ENCODE data around the gene CHCT1.
"Not testable (repeated sequence)": the region's sequence is repeated elsewhere in the genome, so short reads cannot be mapped to it uniquely, and the experiment has no call there.

The CHCT1 gene
- 0.06 to 0.75 (median 0.28) reads per million in 18 experiments for total RNA-seq

DNA sequence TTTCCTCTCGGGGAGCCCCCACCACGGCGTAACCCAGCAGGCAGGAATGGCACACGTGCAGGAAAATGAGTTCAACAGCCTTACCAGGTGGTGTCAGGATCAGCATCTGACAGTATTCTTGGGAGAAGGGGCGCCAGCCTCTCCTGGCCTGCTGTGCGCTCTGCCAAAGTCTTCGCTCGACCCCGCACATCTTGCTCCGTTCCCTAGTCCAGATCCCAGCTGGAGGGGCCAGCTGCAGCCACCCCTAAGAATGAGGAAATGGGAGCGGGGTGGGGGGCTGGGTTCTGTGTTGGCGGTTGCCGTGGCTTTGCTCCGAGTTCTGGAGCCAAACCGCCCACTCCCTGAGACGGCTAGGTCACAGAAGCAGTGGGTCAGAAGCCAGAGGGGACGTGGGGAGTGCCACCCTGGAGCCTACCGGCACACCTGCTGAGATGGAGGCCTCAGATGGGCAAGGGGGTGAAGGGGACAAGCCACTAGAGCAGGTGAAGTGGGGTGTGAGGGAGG lies at the start of gene CHCT1:
Gene CHCT1, plus strand, starts transcription at position 328 of the 504 bp plus-strand sequence. Its CDS starts 104 bp downstream, at position 432.
- peak; percentile 49 to 73 for DNase-seq

DNA sequence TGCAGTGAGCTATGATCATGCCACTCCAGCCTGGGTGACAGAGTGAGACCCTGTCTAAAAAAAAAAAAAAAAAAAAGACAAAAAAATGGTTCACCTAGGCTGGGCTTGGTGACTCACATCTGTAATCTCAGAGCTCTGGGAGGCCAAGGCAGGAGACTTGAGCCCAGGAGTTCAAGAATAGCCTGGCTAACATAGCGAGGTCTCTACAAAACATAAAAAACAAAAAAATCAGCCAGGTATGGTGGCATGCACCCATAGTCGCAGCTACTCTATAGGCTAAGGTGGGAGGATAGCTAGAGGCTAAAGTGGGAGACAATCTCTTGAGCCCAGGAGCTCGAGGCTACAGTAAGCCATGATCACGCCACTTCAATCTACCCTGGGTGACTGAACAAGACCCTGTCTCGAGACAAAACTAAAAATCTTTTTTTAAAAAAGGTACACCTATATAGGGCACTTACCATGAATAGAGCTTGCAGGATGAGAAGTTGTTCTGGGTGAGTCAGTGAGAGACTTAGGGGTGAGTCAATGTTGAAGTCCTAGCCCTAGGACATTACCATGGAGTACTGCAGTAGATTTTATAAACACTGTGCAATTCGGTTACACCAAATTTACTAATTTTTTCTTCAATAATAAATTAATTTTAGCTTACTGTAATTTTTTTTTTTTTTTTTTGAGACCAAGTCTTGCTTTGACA lies 49.4 kb upstream of the CHCT1 start:
- no peak for DNase-seq

- not testable (repeated sequence) for DNase-seq
Observed at GRCh38 chr17:60378187-60378586, 44.1 kb upstream of the CHCT1 start.

- DNase-seq, result not testable (repeated sequence)
Observed at GRCh38 chr17:60379461-60379860, 42.8 kb upstream of the CHCT1 start.

GRCh38 chr17:60381958-60382357 lies 40.3 kb upstream of the CHCT1 start:
- no peak for DNase-seq

DNA sequence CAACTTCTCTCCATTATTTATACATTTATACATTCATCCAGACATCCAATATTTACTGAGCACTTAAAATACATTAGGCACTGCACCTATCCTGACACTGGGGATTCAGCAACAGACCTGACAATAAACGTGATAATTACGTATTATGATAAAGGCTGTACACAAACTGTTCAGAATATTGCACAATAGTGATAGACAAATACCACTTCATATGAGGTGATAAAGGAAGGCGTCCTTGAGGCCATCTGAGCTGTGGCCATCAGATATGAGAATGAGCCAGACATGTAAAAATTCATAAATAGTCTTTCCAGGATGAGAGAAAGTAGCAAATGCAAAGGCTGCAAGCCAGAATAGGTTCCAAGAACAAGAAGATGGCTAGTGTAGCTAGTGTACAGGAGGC lies 38.9 kb upstream of the CHCT1 start:
- DNase-seq, result no peak

DNA sequence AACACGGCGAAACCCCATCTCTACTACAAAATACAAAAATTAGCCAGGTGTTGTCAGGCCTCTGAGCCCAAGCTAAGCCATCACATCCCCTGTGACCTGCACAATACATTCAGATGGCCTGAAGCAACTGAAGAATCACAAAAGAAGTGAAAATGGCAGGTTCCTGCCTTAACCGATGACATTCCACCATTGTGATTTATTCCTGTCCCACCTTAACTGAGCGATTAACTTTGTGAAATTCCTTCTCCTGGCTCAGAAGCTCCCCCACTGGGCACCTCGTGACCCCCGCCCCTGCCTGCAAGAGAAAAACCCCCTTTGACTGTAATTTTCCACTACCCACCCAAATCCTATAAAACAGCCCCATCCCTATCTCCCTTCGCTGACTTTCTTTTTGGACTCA lies 37.4 kb upstream of the CHCT1 start:
- DNase-seq, result not testable (repeated sequence)

GRCh38 chr17:60386147-60387058 lies 35.9 kb upstream of the CHCT1 start:
- DNase-seq, result peak in 1 of 2 donors; percentile 46

DNA sequence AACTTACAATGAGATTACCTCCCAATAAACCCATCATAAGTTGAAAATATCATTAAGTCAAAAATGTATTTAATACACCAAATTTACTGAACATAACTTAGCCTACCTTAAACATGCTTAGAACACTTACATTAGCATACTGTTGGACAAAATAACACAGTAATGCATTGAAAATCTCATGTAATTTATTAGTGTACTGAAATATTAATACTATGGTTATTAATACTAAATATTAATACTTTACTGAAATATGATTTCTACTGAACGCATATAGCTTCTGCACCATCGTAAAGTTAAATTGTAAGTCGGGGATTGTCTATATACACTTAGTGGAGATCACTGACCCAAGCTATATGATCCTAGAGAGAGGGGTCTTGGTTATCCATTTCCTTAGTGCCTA lies 34.6 kb upstream of the CHCT1 start:
- no peak for DNase-seq

DNA sequence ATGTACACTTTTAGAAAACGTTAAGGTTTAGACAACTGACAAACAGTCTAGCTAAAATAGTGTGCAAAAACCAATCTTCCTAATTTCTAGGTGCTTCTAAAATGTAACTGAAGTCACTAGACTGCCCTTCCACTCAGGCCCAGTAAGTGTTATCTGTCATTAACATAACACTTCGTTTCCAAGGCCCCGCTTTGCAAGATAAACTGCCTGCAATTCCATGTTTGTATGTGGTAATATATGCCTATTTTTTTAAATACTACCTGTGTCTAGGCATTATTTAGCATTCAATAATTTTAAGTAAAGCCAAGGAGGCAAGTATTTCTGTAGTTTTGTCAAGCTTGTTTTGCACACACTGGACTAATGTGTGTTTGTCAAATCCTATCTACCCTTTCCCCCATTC lies 33.5 kb upstream of the CHCT1 start:
- no peak for DNase-seq

- DNase-seq, result peak; percentile 40
Observed at GRCh38 chr17:60390186-60390585, 32.1 kb upstream of the CHCT1 start.

DNA sequence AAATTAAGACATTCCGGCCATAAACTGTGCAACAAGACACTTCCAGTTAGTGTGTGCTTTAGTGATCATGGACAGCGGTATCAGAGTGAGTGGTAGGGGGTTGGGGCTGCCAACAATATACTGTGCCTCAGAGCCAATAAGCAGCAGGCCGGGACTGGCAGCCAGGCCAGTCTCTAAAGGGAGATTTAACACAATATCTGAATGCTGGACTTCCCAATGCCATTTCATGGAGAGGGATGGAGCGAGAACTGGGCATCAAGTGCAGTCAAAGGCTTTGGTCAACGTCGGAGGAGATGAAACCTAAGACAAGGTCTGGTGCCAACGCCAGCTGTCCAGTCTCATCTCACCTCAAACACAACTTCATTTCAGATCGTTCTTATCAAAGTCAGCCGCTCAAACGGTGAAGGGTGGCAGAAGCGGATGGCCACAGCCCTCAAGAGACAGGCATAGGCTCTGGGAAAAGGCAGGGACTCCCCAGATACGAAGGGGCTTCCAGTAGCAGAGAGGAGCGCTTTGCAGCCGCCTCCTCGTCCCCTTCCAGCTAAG lies 31.3 kb upstream of the CHCT1 start:
- peak; percentile 30 to 40 for DNase-seq

- DNase-seq, result no peak
Observed at GRCh38 chr17:60391471-60392041, 30.7 kb upstream of the CHCT1 start.

DNA sequence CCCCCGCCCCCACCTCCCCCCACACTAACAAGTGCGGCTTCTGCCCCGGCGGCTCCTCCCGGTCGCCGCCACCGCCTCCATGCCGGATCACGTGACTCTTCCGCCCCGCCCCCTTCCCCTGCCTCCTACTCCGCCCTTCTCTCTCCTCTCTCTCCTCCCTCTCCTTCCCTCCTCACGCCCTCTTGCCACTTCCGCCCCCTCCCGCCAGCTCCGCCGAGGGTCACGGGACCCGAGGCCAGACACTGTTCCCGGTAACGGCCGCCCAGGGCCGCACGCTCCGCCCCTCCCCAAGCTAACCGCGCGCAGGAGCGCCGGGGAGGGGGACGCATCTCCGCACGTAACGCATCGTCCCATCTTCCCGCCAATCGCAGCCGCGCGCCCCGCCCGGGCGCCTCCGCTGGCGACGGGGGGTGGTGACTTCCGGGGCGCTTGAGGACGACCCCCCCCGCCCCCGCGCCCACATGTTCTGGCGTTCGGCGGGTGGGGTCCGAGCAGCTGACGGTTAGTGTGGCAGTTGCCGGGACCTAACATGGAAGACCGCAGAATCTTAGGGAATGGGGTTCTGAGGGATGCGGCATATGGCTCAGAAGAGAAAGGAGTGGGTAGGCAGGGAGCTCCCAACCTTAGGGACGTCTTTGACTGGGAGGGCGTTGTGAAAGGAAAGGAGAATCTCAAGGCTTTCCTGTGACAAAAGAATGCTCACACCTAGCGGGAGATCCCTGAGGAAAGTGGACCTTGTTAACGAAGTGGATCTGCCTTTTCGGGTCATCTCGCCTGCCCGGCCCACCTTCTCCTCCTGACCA lies 30.0 kb upstream of the CHCT1 start, which contains the start of gene USP32:
Gene USP32, minus strand, starts transcription at position 92 of the 803 bp plus-strand sequence. CDS start 194 bp downstream, outside the sequence.
- DNase-seq, result peak; percentile 98 to 99

GRCh38 chr17:60392845-60393702 lies 29.2 kb upstream of the CHCT1 start:
- DNase-seq, result peak; percentile 67 to 69

DNA sequence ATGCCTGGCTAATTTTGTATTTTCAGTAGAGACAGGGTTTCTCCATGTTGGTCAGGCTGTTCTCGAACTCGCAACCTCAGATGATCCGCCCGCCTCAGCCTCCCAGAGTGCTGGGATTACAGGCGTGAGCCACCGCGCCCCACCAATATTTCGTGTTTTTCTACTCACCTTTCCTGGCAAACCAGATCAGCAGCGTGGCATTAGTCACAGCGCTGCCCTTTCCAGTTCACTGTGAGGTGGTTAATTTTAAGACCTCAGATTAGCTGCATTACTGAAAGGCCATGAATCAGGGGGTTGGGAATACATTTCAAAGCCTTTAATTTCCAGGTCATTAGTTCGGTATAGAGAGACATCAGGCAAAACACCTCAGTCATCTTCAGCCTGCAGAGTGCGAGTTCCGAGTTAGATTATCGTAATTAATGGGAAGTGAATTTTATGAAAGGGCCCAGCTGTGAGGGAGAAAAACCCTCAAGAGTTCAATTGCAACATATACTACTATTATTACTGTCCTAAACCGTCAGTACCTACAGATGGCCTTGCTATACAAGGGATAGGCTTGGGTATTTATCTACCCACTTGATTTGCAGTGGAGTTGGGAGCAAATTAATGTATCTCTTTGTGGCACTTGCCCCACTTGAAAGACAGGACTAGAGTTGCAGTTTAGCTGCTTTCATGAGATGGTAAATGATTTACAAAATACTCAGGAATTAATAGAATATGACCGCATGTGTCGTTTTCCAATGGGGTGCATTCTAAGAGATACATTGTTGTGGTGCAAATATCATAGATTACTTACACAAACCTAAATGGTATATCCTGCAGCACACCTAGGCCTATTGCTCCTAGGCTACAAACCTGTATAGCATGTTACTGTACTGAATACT lies 28.2 kb upstream of the CHCT1 start:
- peak; percentile 63 to 86 for DNase-seq

DNA sequence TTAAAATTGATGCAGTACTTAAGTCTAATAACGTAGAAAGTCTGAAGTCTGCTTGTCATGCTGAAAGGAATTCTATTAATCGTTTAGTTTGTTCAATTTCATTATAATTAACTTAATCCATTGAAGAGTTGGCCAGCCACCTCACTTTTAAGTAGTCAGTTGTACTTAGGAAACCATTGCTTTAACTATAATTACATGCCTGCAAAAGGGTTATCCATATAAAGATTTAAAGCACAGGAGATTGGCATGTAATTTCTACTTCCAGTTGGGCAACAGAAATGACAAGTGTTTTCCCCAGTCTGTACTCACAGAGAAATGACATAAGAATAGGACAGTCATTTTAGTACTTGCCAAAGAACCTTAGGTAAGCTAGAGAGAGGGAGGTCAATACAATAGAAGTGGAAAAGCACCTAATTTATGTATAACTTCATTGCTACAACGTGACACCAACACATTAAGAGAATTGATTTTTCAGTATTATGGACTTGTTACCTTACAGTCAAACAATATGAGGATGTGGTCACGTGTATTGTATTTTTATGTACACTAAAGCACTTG lies 26.7 kb upstream of the CHCT1 start:
- DNase-seq, result peak; percentile 67 to 85

GRCh38 chr17:60396412-60396811 lies 25.9 kb upstream of the CHCT1 start:
- no peak for DNase-seq

- DNase-seq, result peak; percentile 86 to 96
Observed at GRCh38 chr17:60398227-60398959, 23.9 kb upstream of the CHCT1 start.
